Endometrium (tissue), 2 donors: ENCODE measurements around the gene RAPGEFL1.
A peak's percentile ranks its signal among the peaks of the same experiment; 100 is the strongest.
"Not testable (repeated sequence)": the region's sequence is repeated elsewhere in the genome, so short reads cannot be mapped to it uniquely, and the experiment has no call there.

Experiments
- FAIRE-seq: peaks from 2 replicates; lab custom pipeline; 2012; peaks lifted over from hg19 to GRCh38; lab: Jason Lieb, UNC
- donor health status: control.
- donor health status: control.

RAPGEFL1 gene, protein sequence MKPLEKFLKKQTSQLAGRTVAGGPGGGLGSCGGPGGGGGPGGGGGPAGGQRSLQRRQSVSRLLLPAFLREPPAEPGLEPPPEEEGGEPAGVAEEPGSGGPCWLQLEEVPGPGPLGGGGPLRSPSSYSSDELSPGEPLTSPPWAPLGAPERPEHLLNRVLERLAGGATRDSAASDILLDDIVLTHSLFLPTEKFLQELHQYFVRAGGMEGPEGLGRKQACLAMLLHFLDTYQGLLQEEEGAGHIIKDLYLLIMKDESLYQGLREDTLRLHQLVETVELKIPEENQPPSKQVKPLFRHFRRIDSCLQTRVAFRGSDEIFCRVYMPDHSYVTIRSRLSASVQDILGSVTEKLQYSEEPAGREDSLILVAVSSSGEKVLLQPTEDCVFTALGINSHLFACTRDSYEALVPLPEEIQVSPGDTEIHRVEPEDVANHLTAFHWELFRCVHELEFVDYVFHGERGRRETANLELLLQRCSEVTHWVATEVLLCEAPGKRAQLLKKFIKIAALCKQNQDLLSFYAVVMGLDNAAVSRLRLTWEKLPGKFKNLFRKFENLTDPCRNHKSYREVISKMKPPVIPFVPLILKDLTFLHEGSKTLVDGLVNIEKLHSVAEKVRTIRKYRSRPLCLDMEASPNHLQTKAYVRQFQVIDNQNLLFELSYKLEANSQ

DNA sequence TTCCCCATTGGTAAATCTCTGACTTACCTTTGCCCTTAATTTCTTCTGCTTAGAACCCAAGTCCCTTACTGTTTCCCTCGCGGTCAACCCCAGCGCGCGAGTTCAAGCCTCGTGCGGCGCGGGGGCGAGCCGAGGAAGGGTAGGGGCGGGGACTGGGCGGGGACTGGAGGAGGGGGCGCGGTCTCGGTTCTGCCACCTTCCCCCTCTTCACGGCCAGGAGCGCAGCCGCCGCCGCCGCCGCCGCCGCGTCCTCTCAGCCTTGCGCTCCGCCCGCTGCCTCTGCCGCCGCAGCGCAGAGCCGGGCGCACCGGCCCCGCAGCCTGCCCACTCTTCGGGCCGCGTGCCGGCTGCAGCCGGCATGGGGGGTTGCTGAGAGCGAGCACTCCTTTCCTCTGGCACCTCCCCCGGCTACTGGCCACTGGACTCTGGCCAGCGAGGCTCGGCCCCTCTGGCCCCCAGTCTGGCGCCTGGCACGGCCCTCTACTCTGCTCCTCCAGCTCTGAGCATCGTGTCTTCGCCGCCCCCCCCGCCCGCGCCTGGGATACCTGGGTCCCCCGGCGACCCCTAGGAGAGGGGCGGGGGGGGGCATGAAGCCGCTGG is at the start of gene RAPGEFL1:
TSS of gene RAPGEFL1 (plus strand) at position 196 of the 600 bp plus-strand sequence. CDS start at position 588, 392 bp downstream.
- no peak for FAIRE-seq

DNA sequence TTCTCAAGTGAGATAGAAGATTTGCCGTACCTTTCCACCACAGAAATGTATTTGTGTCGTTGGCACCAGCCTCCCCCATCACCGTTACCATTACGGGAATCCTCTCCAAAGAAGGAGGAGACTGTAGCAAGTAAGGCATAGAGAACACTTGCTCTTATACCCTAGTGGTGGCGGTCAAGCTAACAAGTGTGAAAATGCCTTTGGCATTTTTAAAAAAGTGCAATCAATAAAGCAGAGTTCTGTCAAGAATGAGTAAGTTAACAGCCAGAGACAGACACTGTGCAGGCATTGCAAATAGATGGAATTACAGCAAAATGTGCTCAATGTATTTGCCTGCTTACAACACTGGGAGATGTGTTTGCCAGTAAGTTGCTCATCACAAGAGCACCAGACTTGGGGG is 47.8 kb upstream of the RAPGEFL1 start:
- no peak for FAIRE-seq

DNA sequence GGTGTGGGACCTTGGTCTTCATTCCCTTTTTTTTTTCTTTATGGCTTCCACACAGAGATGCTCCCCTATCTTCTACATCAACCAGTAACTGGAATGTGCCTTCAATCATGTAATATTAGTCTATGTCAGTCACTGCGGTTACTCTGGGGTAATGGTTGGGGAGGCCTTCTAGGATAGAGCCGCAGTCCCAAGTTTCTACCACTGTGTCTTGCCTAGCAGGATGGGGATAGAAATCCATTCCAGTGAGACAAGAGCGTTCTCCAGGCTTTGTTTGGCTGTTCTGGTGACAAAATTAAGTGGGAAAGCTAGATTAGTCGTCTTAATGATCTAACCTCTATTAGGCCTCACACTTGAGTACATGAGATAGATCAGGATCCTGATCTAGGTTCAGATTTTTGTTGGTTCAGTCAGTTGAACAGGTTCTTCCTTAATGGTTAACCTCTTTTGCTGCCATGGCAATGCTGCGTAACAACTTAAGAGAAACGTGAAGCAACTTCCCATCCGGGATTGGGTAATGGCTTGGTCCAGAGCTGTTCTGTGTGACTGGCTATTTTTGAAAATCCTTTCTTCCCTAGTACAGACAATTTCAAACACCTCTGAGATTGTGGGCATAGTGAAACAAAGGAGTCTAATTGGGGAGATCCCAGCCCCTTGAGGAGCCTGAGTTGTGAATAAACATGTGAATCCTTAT is 46.8 kb upstream of the RAPGEFL1 start:
- no peak for FAIRE-seq

DNA sequence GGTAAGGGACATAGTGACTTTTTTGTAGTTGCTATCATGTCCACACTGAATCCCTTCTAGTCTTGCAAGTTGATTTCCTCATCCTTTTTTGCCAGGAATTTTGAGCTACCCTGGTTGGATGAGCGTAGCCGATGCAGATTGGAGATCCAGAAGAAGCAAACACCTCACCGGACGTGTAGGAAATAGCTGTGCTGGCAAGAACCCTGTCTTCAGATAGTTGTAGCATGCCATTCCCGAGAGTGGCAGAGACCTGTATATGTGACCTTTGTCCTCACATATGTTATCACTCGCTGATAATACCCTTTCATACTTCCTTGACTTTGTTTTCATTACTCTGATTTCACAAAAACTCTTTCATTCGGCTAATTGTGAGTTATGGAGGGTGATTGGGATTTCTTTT is 43.1 kb upstream of the RAPGEFL1 start:
- no peak for FAIRE-seq

DNA sequence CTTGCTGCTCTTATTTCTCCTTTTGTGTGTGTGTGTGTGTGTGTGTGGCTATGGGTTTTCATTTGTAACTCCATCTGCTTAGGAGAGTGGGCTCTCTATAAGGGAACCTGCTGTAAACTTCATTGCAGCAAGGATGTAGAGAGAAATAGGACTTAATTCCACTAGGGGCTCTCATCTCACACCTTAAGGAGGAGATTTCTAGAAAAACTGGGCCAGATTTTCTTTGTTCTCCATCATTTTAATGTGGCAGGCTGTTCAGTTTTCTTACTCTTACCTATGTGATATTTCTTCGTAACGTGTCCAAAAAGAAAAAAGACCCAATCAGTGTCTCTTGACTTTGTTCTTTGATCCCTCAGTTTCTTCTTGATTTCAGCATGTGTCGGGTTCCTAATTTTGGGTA is 41.5 kb upstream of the RAPGEFL1 start:
- no peak for FAIRE-seq

DNA sequence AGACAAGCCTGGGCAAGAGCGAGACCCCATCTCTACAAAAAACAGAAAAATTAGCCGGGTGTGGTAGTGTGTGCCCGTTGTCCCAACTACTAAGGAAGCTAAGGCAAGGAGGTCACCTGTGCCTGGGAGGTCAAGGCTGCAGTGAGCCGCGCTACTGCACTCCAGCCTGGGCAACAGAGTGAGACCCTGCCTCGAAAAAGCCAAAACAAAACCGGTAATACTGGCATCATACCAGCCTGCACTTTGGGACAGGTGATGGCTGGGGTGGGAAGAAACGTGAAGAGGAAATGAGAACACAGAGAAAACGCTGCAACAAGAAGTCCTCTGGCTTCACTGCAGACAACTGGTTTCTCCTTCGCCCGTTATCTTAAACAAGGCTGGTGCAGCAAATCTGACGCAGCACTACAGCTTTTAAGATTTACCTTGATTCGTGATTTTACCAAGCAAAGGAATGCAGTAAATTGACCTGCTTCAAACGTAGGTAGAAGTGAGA is 37.7 kb upstream of the RAPGEFL1 start:
- no peak for FAIRE-seq

DNA sequence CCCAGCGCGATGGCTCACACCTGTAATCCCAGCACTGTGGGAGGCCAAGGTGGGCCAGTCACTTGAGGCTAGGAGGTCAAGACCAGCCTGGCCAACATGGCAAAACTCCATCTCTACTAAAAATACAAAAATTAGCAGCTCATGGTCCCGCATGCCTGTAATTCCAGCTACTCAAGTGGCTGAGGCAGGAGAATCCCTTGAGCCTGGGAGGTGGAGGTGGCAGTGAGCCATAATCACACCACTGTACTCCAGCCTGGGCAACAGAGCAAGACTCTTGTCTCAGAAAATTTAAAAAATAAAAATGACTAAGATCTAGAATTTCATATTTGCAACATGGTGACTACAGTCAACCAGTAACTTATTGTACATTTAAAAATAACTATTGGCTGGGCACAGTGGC is 34.1 kb upstream of the RAPGEFL1 start:
- FAIRE-seq: not testable (repeated sequence)

DNA sequence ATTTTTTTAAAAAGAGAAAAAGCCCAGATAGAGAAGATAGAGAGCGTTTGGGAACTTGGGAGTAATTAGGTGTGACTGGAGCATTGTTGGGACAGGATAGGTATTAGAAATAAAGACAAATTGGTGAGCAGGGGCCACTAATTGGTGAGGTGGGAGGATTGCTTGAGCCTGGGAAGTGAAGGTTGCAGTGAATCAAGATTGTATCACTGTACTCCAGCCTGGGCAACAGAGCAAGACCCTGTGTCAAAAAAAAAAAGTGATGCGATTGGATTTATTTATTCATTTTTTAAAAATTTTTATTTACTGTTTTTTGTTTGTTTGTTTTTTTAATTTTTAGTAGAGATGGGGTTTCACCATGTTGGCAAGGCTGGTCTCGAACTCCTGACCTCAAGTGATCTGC is 31.8 kb upstream of the RAPGEFL1 start:
- FAIRE-seq: no peak

DNA sequence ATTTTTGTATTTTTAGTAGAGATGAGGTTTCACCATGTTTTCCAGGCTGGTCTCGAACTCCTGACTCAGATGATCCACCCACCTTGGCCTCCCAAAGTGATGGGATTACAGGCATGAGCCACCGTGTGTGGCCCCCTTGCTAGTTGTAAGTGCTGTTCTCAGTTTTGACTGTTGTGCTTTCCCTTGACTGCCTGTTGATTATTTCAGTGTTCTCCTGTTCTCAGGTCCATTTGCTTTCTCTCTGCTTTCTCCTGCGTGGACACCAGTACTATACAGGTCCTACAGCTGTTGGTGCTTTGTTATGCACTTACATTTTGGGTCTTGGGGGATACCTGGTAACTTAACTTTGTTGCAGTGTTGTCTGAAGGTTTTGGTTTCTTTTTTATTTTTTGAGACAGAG is 28.7 kb upstream of the RAPGEFL1 start:
- FAIRE-seq: no peak

DNA sequence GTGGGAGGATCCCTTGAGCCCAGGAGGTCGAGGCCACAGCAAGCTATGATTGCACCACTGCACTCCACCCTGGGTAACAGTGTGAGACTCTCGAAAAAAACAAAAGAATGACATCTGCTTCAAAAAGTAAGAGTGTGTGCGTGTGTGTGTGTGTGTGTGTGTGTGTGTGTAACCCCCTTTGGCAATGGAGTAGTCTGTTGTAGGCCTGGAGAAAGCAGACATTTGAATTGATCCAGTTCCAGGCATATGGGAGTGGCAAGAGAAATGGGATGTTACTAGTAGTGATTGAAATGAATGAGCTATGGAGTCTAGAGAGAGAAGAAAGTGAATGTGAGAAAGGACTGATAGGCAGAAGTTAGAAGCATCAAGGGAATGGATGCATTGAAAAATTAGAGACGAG is 27.0 kb upstream of the RAPGEFL1 start:
- no peak for FAIRE-seq

DNA sequence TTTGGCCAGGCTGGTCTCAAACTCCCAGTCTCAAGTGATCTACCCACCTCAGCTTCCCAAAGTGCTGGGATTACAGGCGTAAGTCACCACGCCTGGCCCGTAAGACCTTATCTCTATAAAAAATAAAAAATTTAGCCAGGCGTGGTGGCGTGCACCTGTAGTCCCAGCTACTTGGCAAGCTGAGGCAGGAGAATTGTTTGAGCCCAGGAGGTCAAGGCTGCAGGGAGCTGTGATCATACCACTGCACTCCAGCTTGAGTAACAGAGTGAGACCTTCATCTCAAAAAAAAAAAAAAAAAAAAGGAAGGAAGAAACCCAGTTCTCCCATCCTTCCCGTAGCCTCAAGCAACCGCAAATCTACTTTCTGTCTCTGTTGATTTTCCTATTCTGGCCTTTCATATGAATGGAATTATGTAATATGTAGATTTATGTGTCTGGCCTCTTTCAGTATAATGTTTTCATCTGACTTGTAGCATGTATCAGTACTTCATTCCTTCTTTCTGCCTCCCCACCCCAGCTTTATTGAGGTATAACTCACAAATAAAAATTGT is 25.8 kb upstream of the RAPGEFL1 start:
- no peak for FAIRE-seq

DNA sequence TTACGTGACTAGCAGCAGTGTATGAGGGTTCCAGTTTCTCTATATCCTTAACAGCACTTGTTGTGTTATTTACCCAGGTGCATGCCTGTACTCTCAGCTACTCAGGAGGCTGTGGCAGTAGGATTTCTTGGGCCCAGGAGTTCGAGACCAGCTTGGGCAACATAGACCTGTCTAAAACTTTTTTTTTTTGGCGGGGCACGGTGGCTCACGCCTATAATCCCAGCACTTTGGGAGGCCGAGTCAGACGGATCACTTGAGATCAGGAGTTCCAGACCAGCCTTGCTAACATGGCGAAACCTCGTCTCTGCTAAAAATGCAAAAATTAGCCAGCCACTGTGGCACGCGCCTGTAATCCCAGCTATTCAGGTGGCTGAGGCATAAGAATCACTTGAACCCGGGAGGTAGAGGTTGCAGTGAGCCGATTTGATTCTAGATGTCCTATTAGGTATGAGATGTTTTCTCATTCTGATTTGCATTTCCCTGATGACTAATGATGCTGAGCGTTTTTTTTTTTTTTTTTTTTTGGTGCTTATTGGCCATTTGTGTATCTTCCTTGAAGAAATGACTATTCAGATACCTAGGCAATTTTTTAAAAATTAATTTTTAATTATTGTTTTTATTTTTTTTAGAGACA is 23.6 kb upstream of the RAPGEFL1 start:
- FAIRE-seq: no peak

DNA sequence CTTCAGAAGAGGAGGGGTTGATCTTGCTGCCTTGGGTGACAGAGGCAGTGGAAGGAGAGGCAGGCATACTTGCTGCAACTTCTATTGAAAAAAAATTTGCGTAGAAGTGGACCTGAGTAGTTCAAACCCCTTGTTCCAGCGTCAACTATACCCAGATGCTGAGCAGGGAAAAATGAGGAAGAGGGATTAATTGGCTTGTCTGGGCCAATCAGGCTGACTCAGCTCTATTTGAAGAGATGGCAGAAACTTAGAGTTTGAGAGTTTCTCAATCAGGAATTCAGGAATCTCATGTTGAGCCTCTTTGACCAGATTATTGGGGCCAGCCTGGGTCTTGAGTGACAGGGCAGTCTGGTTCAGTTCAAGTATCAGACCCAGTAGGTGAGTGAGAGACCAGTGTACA is 19.3 kb upstream of the RAPGEFL1 start:
- FAIRE-seq: no peak

DNA sequence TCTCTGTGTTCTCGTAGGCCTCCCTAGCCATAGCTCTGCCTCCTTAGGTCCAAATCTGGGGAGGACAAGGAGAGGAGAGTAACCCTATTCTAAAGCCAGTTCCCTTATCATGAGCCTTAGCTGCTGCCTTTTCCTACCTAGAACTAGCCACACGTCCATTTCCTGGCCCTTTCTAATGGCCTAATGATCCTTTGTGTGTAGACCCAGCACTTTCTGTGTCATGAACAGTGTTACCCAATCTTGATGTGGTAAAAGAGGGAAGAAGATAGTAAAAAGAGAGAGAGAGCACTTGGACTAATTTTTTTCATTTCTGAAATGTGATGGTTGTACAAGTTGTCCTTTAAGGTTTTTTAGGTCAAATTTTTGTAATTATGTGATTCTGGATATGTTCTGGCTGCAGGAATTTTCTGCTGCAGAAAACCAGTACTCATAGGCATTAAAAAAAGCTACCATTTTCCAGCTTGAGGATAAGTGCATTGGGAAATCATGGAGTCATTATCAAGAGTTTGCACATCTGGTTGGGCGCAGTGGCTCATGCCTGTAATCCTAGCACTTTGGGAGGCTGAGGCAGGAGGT is 18.7 kb upstream of the RAPGEFL1 start:
- no peak for FAIRE-seq

DNA sequence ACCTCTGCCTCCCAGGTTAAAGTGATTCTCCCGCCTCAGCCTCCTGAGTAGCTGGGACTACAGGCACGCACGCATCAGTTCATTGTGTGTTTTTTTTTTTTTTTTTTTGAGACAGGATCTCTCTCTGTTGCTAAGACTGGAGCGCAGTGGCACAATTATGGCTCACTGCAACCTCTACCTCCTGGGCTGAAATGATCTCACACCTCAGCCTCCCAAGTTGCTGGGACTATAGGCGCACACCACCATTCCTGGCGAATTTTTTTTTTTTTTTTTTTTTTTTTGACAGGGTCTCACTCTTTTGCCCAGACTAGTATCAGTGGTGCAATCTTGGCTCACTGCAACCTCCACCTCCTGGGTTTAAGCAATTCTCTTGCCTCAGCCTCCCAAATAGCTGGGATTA is 17.8 kb upstream of the RAPGEFL1 start:
- FAIRE-seq: no peak

DNA sequence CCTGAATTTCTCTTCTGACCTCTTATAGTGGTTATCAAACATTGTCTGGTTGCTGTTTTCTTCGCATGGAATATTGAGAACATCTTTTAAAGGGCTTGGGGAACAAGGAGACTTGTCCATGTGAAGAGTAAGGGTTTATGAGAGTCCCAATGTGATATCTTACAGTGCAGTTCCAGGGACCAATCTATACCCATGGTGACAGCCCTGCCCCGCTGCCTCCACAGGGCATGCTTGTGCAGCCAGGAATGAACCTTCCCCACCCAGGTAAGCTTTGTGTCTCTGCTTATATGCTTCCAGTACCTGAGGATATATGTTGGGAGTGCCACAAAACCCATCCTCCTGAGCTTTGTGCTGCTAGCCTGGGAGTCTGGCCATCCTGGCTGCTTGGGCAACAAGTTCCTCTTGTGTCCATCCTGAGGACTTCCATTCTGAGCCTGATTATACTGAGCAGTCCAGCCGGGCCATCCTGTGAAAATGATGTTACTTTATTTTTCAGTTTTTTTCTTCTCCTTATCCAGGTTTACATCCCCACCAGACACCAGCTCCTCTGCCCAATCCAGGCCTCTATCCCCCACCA is 9.5 kb upstream of the RAPGEFL1 start:
- FAIRE-seq: no peak

DNA sequence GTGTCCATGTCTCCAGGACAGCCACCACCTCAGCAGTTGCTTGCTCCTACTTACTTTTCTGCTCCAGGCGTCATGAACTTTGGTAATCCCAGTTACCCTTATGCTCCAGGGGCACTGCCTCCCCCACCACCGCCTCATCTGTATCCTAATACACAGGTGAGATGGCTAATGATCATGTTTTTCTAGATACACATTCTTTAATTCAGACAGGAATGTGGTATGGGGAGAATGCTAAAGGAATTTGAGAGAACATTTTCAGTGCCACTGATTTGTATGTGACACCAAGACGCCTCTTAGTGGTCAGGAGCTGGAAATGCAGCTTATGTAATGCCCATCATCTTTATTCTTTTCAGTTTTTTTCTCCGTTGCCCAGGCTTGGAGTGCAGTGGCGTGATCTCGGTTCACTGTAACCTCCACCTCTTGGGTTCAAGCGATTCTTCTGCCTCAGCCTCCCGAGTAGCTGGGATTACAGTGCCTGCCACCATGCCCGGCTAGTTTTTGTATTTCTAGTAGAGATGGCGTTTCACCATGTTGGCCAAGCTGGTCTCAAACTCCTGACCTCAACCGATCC is 8.9 kb upstream of the RAPGEFL1 start:
- FAIRE-seq: peak; percentile 29

DNA sequence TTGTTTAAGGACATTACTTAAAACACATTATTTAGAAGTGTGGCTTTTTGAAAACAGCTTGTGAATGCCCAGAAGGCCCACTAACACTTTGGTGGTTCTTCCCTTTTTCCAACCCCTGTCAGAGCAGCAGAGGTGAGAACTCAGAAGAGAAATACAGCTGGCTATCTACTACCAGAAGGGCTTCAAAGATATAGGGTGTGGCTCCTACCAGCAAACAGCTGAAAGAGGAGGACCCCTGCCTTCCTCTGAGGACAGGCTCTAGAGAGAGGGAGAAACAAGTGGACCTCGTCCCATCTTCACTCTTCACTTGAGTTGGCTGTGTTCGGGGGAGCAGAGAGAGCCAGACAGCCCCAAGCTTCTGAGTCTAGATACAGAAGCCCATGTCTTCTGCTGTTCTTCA is 6.9 kb upstream of the RAPGEFL1 start:
- FAIRE-seq: no peak

DNA sequence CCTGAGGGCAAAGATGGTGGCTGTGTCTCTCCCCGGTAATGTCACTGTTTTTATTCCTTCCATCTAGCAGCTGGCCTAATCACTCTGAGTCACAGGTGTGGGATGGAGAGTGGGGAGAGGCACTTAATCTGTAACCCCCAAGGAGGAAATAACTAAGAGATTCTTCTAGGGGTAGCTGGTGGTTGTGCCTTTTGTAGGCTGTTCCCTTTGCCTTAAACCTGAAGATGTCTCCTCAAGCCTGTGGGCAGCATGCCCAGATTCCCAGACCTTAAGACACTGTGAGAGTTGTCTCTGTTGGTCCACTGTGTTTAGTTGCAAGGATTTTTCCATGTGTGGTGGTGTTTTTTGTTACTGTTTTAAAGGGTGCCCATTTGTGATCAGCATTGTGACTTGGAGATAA is 5.5 kb upstream of the RAPGEFL1 start:
- FAIRE-seq: no peak

DNA sequence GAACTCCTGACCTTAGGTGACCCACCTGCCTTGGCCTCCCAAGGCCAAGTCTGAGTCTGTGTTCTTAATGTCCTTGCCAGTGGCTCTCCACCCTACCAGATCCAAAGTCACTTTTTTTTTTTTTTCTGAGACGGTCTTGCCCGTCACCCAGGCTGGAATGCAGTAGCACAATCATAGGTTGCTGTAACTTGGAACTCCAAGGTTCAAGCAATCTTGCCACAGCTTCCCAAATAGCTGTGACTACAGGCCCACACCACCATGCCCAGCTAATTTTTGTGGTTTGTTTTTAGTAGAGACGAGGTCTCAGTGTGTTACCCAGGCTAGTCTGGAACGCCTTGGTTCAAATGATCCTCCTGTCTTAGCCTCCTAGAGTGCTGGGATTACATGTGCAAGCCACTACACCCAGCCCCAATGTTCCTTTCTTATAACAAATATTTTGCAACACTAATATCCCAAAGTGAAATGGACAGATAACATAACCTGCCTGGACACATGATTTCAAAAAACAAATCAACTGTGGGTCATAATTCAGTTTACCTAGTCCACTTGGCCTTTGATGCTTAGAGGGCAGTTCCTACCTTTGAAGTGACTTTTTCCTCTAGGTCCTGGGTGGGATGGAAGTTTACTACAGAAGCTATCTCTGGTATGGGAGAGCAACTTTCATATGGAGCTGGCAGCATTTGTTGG is 4.0 kb upstream of the RAPGEFL1 start:
- no peak for FAIRE-seq
